Kidney glomerular epithelial cell (primary cell): ENCODE results near the gene FOXD2.

Experiments
- DNase-seq: peaks from one replicate; lab custom pipeline; 2025; lab: John Stamatoyannopoulos, UW

The FOXD2 gene

DNA sequence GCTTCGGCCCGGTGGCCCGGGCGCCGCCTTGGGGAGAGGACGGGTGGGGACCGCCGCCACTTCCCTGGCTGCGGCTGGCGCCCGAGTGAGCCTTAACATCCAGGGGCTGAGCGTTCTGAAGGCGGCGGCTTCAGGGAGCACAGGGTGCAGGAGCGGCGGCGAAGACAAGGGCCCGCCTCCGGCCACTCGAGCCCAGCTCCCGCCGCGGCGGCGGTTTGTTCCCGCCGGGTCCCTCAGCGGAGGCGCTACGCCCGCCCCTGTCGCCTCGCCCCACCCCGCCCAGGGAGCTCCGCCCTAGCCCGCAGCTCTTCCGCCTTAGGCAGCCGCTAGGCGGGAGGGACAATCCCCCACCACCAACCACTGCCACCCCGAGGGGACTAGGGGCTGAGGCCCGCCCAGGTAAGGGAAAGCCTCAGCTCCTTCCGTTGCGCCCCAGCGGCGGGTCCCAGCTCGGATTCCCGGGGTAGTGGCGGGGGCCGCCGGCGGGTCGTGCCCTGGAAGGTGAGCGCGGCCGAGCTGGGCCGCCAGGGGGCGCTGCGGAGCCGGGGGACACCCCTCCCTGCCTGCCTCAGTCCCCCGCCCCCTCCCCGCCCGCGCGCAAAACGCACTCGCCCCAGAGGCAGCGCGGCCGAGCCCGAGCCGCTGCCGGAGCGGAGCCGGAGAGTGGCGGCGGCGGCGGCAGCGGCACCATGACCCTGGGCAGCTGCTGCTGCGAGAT lies at the start of gene FOXD2:
FOXD2 (plus strand) TSS at position 598 of the 718 bp plus-strand sequence; CDS start at position 690, 92 bp downstream.
- DNase-seq = peak; percentile 75

DNA sequence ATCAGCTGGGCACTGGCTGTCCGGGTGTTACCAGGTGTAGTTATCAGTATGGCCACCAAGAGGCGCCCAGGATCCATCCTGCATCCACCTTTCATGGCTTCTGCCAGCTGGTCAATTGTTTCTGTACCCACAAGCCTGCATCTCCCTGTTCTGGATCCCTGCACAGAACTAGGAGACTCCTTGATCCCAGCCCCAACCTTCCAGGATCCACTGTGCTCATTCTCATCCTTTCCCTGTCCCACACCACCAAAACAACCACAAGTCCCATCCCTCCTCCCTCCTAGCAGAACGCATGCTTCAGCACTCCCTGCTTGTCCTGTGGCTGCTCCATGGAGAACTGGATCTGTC lies 49.0 kb upstream of the FOXD2 start:
- peak; percentile 66 for DNase-seq

DNA sequence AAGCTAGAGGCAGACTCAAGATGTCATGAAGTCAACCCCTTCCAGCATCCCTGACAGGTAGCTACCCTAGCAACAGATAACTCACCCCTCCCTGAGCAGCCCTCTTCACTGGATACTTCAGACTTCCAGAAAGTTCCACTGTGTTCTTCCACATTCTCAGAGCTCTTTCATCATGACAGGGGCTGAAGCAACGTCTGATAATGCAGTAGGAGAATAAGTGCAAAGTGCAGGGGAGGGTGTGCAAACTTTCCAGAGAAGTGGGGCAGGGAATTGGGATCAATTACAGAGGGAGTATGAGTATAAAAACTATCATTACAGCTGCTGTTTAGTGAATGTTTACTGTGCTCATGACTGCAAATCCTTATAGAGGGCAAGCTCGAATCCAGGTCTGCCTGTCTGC lies 48.1 kb upstream of the FOXD2 start:
- DNase-seq = no peak

DNA sequence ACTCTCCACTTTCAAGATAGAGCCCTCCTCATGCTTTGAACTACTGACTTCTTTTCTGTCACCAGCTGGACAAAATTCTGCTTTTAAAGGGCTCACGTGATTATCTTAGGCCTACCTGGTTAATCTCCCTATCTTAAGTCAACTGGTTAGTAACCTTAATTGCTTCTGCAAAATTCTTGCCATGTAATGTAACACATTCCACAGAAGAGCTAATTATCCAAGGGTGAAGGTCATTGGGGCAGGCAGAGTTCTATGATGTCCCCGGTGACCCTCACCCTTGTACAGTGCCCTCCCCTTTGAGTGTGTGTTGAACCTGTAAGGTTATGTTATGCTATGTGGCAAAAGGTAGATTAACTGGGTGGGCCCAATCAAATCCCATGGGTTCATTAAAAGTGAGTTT lies 47.0 kb upstream of the FOXD2 start:
- no peak for DNase-seq

DNA sequence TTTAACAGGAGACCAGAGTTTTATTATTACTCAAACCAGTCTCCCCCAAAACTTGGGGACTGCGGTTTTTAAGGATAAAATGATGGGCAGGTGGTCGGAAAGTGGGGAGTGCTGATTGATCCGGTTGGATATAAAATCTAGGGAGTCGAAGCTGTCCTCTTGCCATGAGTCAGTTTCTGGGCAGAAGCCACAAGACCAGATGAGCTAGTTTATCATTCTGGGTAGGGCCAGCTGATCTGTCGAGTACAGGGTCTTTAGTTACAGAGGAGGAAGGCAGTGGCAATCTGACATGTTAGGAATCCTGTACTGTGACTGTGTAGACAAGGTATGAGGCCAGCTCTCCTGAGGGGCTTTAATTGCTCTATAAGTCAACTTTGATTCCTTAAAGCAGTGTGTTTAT lies 44.7 kb upstream of the FOXD2 start:
- no peak for DNase-seq

DNA sequence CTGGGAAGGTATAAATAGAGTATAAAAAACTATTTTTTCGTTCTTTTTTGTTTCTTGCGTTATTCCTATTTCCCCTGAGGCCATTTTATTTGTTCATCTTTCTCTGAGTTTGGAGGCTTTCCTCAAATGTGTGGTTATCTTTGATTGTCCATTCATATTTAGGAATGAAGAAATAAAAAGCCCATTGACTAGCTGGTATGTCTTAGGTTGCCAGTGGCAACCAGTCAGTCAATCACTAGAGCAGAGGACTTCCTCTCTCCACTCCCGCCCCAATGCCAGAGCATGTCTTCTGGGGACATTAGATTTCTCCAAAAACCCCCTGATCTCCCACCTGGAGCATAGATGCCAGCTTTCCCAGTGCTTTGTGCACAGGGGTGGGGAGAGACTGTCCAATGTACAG lies 42.4 kb upstream of the FOXD2 start:
- no peak for DNase-seq

DNA sequence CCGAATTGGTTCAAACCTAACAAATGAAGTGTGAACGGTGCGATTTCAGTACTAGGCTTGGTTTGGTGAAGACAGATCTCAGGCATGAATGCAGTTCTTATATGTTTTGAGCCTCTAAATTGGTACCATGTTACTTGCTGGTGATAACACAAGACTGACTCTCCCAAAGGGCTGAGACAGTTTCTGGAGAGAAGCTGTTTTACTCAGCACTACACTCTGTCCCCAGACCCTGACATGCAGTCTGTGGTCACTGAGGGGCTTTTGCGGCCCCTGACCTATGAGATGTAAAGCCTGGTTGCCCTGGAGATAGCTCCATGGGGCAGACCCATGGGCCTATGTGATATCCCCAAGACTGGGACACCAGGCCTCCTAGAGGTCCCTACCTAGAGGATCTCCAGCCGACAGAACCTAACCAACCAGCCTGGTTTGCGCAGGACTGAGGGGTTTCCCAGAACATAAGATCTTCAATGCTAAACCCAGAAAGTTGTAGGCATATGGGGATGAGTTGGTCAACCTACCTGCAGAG lies 41.1 kb upstream of the FOXD2 start:
- no peak for DNase-seq

DNA sequence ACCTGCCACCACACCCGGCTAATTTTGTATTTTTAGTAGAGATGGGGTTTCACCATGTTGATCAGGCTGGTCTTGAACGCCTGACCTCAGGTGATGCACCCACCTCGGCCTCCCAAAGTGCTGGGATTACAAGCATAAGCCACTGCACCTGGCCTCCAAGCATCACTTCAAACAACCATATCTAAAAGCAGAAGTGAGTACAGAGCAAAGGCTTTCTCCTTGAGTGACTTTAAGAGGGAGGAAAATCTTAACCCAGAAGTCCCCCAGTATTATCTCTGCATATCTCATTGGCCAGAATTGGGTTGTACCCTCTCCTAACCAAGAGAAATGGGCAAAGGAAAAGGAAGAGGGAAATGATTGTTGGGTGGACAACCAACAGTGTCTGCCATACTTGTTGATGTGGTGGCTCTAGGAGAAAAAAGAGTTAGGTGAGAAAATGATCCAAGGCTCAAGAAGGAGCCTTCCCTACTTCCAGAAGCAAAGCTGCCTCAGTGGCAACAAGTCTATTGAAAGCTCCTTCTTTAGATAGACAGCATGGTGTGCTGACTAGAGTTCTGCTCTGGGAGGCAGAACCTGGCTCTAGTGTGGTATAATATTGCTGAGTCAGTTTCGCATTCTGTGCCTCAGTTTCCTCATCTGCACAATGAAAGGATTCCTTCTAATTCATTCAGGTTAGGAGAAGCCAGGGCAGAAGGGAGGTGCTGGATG lies 38.6 kb upstream of the FOXD2 start:
- no peak for DNase-seq

DNA sequence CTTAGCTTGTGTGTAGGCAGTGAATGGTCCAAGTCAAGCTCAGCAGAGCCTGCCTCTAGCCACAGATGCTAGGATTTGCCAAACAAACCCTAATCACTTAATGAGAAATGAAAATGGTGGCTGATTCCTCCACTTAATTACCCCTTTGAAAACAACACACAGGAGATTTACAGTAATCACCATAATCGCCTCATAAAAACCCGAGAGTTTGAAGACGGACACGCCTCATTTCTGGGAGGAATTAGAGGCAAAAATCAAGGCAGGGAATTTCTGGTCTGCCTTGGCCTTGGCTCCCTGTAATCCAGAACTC lies 38.0 kb upstream of the FOXD2 start:
- DNase-seq = no peak

DNA sequence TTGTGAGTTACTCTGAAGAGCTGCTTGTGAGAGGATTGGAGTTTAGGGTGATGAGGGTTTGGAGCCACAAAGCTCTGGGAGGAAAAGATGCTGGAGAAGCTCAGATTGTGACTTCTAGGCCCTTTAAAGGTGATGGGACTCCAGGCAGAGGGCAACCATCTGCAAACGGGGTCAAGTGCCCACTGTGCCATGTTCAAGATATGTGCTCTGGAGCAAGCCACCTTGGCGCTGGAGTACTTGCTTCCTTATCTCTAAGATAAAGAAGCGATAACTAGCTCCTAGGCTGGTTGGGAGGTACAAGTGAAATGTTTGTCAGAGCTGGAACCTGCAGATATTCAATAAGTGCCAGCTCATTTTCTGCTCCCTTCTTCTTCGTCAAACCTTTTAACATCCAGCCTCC lies 36.1 kb upstream of the FOXD2 start:
- DNase-seq = no peak

DNA sequence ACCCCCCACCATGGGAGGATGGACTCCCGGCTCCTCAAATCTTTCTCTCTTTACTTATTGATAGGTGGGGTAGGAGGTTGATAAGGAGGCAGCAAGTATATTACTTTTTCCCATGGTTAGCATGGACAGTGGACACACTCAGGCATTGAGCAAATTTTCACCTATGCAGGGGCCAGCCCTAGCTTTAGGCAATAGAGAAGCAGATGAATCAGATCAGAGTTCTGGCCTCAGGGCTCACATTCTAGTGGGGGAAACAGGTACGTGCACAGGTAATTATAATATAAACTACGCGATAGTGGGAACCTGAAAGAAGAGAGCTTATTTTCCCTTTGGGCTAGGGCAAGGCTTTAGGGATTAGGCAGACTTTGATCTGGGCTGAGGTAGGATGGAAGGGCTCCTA lies 35.3 kb upstream of the FOXD2 start:
- no peak for DNase-seq

DNA sequence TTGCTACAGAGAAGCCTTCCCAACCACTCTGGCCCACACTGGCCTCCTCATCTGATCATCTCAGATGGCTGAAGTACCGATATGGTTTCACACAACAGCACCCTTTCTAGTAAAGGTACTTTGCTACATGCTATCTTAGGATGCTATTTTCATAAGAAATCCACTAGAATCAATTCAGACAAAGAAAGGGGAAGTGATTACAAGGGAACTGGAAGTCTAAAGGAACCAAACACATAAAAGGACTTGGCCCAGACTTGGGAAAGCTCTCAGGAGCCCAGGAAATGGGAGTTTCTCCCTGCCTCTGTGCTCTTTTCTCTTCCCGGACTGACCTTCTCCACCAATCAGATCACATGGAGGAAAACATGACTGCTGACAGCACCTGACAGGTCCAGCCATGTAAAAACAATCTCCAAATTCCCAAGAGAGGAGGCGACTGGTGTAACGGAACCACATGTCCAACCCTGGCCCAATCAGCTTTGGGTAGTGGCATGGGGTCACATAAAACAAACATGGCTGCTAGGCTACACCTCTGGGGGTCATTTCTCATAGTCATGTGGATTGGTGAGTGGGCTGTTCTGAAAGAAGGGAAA lies 34.4 kb upstream of the FOXD2 start:
- DNase-seq = no peak

DNA sequence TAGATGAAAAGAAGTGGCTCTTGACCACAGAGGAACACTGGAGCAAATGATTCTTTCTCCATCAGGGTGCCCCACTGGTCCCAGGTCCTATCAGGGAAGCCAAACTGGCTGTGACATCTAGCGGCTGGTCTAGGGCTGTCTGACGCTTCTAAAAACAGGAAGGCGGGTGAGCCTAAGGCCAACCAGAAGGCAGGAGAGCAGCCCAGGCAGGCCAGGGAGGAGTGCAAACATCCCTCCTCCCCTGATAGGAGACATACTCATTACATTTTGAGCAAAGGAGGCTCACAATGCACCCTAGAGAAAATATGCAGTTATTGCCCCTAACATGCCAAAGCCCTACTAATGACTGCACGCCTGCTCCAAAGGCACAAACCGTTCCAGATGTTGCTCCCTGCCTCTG lies 32.1 kb upstream of the FOXD2 start:
- DNase-seq = no peak

DNA sequence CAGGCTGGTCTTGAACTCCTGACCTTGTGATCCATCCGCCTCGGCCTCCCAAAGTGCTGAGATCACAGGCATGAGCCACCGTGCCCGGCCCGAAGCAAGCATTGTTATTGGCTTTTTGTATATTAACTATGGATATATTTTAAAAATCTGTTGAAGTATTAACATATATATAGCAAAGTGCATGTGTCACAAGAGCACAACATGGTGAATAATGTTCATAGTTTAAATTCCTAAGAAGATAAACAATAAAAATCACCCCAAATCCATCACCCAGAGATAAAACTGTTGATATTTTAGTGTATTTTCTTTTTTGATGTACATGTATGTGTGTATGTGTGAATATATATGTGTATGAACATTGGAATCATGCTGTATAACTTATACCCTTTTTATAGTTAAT lies 30.9 kb upstream of the FOXD2 start:
- no peak for DNase-seq

DNA sequence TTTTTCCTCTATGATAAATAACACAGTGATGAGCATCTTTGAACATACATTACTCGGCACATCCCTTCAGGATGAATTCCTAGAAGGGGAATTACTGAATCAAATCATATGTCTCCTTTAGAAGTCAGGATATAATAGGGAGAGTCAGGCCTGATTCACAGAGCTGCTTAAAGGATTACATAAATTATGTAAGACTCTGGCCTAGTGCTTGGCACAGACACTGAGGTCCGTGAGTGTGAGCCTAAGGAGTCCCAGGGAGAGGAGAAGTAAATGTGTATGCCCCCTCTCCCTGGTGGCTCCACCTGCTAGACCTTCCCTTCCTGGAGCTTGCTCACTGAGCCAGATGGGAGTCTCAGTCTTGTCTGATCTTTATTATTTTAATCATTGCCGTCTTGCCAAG lies 30.4 kb upstream of the FOXD2 start:
- no peak for DNase-seq

DNA sequence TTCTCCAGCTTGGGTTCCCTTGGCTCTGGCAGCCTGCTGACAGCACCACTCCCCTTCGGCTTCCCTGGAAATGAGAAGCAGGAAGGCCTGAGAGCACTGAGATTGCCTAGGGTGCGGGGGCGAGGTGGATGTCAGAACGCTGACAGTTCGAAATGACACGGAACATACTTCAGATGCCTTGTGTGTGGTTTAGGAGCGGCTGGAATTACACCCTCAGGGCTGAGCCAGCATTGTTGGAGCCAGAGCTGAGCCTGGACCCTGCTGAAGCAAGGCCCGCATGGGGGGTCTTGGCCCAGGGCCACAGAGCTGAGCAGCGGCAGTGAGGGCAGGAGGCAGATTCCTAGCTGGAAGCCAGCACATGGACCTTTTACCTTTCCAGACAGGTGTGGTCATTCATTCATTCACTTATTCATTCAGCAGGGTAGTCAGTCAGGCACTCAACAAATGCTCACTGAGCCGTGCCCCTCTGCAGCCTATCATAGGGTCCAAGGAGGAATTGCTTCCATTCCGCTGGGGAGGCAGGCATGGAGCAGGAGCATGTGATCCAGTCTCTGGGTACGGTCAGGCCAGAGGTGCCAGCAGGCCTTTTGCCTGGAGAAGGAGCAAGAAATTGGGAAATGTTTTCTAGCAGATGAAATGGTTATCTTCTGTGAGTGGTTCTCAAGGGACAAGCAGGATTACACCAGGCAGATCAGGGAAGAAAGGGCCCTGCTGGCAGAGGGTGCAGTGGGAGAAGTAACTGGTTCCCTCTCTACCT lies 28.4 kb upstream of the FOXD2 start:
- peak; percentile 69 for DNase-seq

DNA sequence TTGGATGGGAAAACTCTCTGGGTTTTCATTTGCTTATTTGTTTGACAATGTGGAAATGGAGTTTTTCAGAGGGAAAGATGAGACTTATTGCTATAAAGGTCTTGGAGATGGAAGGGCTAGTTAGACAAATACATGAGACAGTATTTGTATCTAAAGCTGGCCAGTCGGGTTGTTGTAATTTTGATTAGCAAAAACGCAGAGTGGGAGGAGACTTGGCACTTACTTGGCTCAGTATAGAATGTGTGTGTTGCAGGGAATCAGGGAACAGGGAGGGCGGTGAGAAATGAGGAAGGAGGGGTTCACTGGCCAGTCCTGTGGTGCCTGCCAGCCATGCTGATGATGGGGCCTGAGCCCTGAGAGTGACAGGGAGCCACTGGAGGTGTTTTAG lies 27.8 kb upstream of the FOXD2 start:
- DNase-seq = no peak

DNA sequence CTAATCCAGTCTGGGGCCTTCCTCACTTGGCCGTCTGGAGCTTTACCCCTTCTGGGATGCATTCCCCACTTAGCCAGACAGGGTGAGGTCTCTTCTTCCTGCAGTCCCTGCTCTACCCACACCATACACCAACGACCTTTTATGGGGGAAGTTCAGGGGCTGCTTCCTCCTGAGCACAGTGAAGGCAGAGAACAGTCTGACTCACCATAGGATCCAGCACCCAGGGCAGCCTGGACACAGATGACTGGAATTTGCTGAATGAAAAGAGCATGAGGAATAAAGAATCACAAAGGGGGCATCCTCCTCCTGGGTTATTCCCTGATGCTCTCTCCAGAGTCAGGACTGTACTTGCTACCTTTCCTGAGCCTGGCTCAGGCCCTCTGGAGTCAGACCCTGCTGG lies 26.4 kb upstream of the FOXD2 start:
- peak; percentile 54 for DNase-seq

DNA sequence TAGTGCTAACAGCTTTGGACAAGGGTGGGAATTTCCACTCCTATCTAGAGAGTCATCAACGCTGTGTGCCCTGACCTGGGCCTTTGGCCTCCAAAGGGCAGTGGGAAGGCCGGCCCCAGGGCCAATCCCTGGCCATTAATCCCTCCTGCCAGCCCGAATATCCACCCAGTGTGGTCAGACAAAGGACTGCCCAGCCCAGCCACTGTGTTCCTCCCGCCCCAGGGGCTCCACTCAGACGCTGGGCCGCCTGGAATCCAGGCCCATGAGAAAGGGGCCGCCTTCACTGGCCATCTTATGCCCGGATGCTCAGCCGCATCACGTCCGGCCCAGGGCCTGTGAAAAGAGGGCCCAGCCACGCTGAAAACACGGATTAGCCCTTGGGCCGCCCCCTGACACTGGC lies 25.4 kb upstream of the FOXD2 start:
- DNase-seq = no peak

DNA sequence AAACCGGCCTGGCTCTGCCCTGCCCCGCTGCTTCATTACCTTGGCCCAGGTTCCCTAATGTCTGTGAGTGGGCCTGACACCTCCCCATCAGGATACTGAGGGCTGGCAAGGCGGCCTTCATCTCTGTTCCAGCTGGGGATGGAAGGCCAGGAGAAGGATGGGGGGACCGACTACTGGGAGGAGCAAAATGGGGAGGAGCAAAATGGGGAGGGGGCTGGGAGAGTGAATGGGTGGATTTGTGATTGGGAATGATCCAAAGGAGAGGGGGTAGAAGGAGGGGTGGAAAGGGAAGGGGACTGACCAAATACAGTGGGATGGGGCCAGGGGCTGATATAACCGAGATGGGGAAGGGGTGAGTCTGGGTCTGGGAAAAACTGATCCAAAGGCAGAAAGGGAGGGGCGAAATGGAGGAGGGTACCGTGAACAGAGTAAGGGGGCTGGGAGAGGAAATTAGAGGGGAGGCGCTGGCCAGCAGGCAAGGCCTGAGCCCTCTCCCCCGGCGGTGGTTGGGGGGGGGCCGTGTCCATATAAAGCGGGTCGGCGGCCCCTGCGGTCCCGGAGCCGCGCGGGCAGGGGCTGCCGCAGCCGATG lies 22.0 kb upstream of the FOXD2 start, which contains the start of gene FOXE3:
FOXE3 (plus strand) TSS at position 558 of the 591 bp plus-strand sequence; CDS start at position 589, 31 bp downstream.
- DNase-seq = no peak

DNA sequence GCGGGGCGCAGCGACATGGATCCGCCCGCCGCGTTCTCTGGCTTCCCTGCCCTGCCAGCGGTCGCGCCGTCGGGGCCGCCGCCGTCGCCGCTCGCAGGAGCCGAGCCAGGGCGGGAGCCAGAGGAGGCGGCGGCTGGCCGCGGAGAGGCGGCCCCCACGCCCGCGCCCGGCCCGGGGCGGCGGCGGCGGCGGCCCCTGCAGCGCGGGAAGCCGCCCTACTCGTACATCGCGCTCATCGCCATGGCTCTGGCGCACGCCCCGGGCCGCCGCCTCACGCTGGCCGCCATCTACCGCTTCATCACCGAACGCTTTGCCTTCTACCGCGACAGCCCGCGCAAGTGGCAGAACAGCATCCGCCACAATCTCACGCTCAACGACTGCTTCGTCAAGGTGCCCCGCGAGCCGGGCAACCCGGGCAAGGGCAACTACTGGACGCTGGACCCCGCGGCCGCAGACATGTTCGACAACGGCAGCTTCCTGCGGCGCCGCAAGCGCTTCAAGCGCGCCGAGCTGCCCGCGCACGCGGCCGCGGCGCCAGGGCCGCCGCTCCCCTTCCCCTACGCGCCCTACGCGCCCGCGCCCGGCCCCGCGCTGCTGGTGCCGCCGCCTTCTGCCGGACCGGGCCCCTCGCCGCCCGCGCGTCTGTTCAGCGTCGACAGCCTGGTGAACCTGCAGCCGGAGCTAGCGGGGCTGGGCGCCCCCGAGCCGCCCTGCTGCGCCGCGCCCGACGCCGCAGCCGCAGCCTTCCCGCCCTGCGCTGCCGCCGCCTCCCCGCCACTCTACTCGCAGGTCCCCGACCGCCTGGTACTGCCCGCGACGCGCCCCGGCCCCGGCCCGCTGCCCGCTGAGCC lies 21.3 kb upstream of the FOXD2 start:
- DNase-seq = no peak
